HepG2 (cell line): ENCODE measurements around the gene SLCO1B3.

Experiments
- CTCF ChIP-seq: sonication (generic); formaldehyde crosslinking; IDR thresholded peaks from 2 replicates; pipeline ENCODE4 v1.5.0; 2020; ENCODE audit warnings: mild to moderate bottlenecking, missing genetic modification reagents, moderate library complexity
- FOXM1 ChIP-seq: sonication (generic); formaldehyde crosslinking; IDR thresholded peaks from 2 replicates; pipeline ENCODE4 v1.5.0; 2020; ENCODE audit warnings: missing genetic modification reagents
- IKZF1 ChIP-seq: fragments of 450-650 bp; IDR thresholded peaks from 2 replicates; pipeline ENCODE4 v1.7.1; 2016
- RNF219 ChIP-seq: sonication (generic); formaldehyde crosslinking; IDR thresholded peaks from 2 replicates; pipeline ENCODE4 v1.5.0; 2020; ENCODE audit warnings: mild to moderate bottlenecking, missing genetic modification reagents
- TFDP2 ChIP-seq: sonication (generic); formaldehyde crosslinking; IDR thresholded peaks from 2 replicates; pipeline ENCODE4 v1.4.0; 2020; ENCODE audit warnings: missing genetic modification reagents
- THYN1 ChIP-seq: sonication (generic); formaldehyde crosslinking; IDR thresholded peaks from 2 replicates; pipeline ENCODE4 v1.8.1; 2023; ENCODE audit warnings: low read depth, mild to moderate bottlenecking, moderate library complexity, missing genetic modification reagents, borderline replicate concordance
- ZBTB39 ChIP-seq: sonication (generic); formaldehyde crosslinking; IDR thresholded peaks from 2 replicates; pipeline ENCODE4 v1.5.0; 2020; ENCODE audit warnings: missing genetic modification reagents
- ZMYM3 ChIP-seq: sonication (generic); formaldehyde crosslinking; IDR thresholded peaks from 2 replicates; pipeline ENCODE4 v1.5.1; 2020; ENCODE audit warnings: mild to moderate bottlenecking, missing genetic modification reagents
- ZNF121 ChIP-seq: sonication (generic); formaldehyde crosslinking; IDR thresholded peaks from 2 replicates; pipeline ENCODE4 v1.5.0; 2020; ENCODE audit warnings: mild to moderate bottlenecking, missing genetic modification reagents
- ZNF614 ChIP-seq: IDR thresholded peaks from 2 replicates; pipeline ENCODE4 v1.6.1; 2018; ENCODE audit warnings: missing biosample characterization, missing genetic modification reagents, inconsistent platforms, borderline replicate concordance
- ZNF777 ChIP-seq: sonication (generic); formaldehyde crosslinking; IDR thresholded peaks from 2 replicates; pipeline ENCODE4 v1.4.0; 2020; ENCODE audit warnings: missing genetic modification reagents

- TF ChIP-seq IKZF1 = no peak
- TF ChIP-seq RNF219 (CRISPR knock-in tag) = no peak
- no peak for TF ChIP-seq ZBTB39 (CRISPR knock-in tag)
- TF ChIP-seq CTCF (CRISPR knock-in tag) = peak; percentile 38
- no peak for TF ChIP-seq TFDP2 (CRISPR knock-in tag)
- TF ChIP-seq FOXM1 (CRISPR knock-in tag) = no peak
- no peak for TF ChIP-seq ZNF777 (CRISPR knock-in tag)
- TF ChIP-seq THYN1 (CRISPR knock-in tag) = no peak
- TF ChIP-seq ZNF614 = no peak
- TF ChIP-seq ZMYM3 (CRISPR knock-in tag) = no peak
- no peak for TF ChIP-seq ZNF121 (CRISPR knock-in tag)
These were observed 136.2 kb downstream of the SLCO1B3 start for GRCh38 chr12:20946732-20947131.
